Activated T-cell treated with anti-CD3 and anti-CD28 coated beads, Interleukin-2, amount 50 U/mL, for 48 hours (primary cell): ENCODE results near the gene PNPLA6.
A peak's percentile ranks its signal among the peaks of the same experiment; 100 is the strongest.

Experiments used
- DNase-seq, 2 experiments: peaks; one replicate each; pipeline ENCODE4 v3.0.0-alpha.2; 2020

PNPLA6 gene

DNA sequence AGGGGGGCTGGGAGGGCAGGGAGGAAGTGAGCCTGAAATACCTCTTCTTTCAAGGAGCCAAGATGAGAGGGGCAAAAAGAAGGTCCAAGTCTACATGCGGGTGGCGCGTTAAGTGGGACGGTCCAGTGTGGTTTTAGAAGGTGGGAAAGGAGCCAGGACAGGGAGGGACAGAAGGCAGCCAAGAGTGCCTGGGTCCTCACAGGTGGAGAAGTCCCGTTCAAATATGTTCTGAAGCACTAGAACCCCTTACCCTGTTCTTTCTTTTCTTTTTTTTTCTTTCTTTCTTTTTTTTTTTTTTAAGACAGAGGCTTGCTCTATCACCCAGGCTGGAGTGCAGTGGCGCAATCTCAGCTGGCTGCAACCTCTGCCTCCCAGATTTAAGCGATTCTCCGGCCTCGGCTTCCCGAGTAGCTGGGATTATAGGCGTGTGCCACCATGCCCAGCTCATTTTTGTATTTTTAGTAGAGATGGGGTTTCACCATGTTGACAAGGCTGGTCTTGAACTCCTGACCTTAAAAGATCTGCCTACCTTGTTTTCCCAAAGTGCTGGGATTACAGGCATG is 67.5 kb downstream of the PNPLA6 start:
- DNase-seq = no peak

DNA sequence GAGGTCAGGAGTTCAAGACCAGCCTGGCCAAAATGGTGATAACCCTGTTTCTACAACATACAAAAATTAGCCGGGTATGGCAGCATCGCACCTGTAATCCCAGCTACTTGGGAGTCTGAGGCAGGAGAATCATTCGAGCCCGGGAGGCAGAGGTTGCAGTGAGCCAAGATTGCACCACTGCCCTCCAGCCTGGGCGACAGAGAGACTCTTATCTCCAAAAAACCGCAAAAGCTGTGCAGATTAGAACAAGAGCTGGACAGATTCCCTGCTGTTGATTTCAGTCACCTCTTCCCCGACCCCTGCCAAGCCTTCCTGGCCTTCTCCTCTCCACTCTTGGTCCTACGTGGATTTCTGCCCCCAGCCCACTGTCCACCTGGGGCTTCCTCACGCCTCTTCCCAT is 68.4 kb downstream of the PNPLA6 start:
- no peak for DNase-seq

DNA sequence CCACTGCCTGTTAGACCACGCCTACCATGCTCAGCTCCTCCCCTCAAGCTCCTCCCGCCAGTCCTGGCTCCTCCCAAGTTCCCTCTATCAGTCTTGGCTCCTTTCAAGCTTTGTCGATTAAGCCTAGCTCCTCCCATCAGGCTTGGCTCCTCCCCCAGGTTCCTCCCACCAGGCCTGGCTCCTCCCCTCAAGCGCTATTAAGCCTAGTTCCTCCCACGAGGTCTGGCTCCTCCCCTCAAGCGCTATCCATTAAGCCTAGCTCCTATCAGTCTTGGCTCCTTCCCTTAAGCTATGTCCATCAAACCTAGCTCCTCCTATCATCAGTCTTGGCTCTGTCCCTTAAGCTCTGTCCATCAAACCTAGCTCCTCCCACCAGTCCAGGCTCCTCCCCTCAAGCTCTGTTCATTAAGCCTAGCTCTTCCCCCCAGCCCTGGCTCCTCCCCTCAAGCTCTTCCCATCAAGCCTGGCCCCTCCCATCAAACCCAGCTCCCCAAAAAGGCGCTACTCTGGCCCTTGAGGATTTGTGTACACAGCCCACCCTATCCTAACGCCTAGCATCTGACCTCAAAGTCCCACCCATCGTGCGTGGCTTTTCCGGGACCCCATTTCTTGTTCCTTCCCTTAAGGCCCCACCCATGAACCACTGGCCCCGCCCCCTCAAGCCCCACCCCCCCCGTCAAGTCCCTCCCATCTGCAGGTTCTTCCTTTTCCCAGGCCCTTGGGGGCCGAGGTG is 70.1 kb downstream of the PNPLA6 start:
- DNase-seq = peak; percentile 73 to 75

DNA sequence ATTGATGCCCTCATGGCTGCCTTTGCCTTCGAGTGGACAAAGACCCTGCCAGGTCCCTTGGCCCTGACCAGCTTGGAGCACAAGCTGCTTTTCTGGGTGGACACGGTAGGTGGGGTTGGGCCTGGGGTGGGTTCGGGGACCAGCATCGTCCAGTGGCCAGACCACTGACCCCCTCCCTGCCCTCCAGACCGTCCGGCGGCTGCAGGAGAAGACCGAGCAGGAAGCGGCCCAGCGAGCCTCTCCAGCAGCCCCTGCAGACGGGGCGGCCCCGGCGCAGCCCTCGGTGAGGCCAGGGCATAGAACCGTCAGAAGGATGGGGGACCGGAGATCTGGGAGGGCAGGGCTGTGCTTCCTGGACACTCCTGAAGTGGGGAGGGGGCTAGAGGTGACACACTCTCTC is 70.8 kb downstream of the PNPLA6 start:
- no peak for DNase-seq

DNA sequence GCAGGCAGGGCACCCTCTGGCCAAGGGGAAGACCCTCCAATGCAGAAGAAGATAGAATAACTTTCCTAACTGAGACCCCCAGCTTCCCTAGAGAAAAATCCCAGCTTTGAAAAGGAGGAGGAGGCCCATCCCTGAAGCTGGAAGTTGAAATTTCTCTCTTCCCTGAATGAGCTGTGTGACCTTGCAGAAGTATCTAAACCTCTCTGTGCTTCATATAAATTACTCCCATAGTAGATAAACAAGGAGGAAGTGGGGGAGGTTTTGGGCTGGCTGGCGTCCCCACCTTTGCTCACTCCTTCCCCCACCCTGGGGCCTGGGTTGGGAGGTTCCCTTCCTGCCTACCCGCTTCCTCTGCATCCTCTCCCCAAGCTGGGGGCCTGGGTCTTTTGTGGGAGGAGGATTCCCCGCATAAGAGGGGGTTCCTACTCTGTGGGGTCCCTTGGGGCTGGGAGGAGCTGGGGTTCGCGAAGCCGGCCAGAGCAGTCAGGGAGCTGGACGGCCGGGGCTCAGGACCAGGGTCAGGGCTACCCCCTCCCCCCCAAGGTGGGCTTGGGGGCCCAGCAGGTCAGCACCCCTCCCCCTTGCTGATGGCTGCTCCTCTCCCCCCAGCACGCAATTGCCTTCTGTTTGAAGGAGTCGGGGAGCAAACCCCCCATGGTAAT is 71.8 kb downstream of the PNPLA6 start:
- no peak for DNase-seq

DNA sequence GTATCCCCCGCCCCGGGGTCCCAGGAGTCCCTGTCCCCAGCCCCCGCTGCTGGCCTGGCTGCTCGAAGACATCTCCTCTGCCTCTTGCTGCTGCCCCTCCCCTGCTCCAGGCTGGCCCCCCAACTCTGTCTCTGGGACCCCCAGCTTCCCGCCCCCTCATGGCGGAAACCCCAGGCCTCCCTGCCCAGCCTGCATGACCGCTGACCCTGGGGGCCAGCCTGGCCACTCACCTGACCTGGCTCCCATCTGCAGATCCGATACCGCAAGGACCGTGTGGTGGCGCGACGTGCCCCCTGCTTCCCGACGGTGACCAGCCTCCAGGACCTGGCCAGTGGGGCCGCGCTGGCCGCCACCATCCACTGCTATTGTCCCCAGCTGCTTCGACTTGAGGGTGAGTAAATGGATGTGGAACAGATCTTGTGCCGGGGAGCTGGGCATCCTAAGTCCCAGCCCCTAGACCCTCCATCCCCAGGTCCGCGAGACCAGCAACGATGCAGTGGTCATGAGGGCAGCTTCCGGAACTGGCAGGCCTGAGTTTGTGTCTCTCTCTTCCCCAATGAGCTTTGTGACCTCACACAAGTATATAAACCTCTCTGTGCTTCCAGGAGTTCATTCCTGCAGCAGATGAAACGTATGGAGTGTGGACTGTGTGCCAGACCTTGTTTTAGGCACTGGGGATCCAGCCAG is 72.5 kb downstream of the PNPLA6 start:
- DNase-seq = no peak

DNA sequence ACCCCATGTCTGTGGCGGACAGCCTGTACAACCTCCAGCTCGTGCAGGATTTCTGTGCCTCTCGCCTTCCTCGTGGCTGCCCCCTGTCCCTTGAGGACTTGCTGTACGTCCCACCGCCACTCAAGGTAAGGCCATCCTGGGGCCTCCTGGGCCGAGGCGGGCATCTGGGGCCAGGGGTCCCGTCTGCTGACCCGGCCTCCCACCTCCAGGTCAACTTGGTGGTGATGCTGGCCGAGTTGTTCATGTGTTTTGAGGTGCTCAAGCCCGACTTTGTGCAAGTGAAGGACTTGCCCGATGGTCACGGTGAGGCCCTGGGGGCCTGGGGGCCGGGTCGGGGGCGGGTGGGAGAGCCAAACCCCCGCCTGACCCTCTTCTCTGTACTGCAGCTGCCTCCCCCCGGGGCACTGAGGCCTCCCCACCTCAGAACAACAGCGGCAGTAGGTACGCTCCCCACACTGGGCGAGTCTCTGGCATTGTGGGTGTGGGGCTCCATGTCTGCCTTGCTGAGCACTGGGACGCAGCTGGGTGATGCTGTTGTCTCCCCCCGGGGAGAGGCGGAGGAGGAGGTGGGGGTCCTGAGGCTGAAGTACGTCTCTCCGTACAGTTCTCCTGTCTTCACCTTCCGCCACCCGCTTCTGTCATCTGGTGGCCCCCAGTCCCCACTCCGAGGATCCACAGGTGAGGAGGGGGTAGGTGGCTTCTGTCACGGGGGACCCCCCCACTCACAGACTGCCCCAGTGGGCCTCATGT is 75.1 kb downstream of the PNPLA6 start:
- DNase-seq = no peak
